22Rv1 (cell line): ENCODE results near the gene RPL37A.

Experiments used
- H3K27ac ChIP-seq: fragments of 450-650 bp; 2 replicates; pipeline ENCODE4 v1.5.1; 2017
- CTCF ChIP-seq: fragments of 450-650 bp; IDR thresholded peaks from 2 replicates; pipeline ENCODE4 v1.5.1; 2017; ENCODE audit warnings: mild to moderate bottlenecking
- ZFX ChIP-seq: fragments of 450-650 bp; IDR thresholded peaks from 2 replicates; pipeline ENCODE4 v1.6.1; 2017; ENCODE audit warnings: antibody characterized with exemption, borderline replicate concordance

The RPL37A gene

GRCh38 chr2:216497382-216498069, 1.1 kb upstream of the RPL37A start:
- TF ChIP-seq CTCF, result no peak
- TF ChIP-seq ZFX, result no peak
- H3K27ac ChIP-seq, result peak overlapping the region; percentile 80

- TF ChIP-seq CTCF (no peak), ZFX (no peak)
- H3K27ac ChIP-seq, result peak overlapping the region; percentile 80
These were observed 620 bp upstream of the RPL37A start for GRCh38 chr2:216498070-216498378.

- H3K27ac ChIP-seq, result peak overlapping the region; percentile 80
- TF ChIP-seq CTCF (no peak), ZFX (no peak)
These were observed 1.1 kb downstream of the RPL37A start for GRCh38 chr2:216499641-216500218.

- no peak for TF ChIP-seq CTCF
- TF ChIP-seq ZFX, result no peak
- peak overlapping the region; percentile 80 for H3K27ac ChIP-seq
These were observed 1.9 kb downstream of the RPL37A start for GRCh38 chr2:216500572-216500971.

- TF ChIP-seq ZFX (no peak), CTCF (no peak)
These were observed 3.2 kb downstream of the RPL37A start for GRCh38 chr2:216501854-216502253.

GRCh38 chr2:216502381-216503158, 3.9 kb downstream of the RPL37A start:
- peak overlapping the region; percentile 80; the same call in 1 of the 2 replicates for H3K27ac ChIP-seq

More at GRCh38 chr2:216501854-216502253, 3.2 kb downstream of the RPL37A start:
- H3K27ac ChIP-seq, result peak overlapping the region; percentile 80

More at GRCh38 chr2:216502381-216503158, 3.9 kb downstream of the RPL37A start:
- TF ChIP-seq ZFX (no peak), CTCF (no peak)
